ENCODE data around the gene AKR7A2. TPM values are rescaled to one million over a fixed set of nuclear protein-coding genes. Genes with fewer than 3 reads are reported as not detected.

The AKR7A2 gene
- total RNA-seq, 1 donor from 2014 or later = 31.1 TPM

- intact Hi-C loops (cut with micrococcal nuclease) = loop anchor here (5.0 to 10.0 kb wide), 3 partner anchors 328 to 630 kb away; partner anchors contain the start of genes NBL1 and OTUD3
- Mint-ChIP-seq H3K4me3 (no peak overlapping the region), H3K36me3 (ENCODE audit: low read depth) (peaks cover 32% of the 10 kb centered on the region), H3K27ac (no peak overlapping the region), H3K27me3 (ENCODE audit: insufficient read depth) (no peaks in the 10 kb centered on the region), H3K9me3 (no peaks in the 10 kb centered on the region), H3K4me1 (ENCODE audit: low read depth) (peaks cover 32% of the 10 kb centered on the region)
- DNase-seq (ENCODE audit: low spot score) = no peak
Observed at GRCh38 chr1:19254416-19254815, 57.5 kb downstream of the AKR7A2 start.

Other genes with a start within 250 kb of the AKR7A2 start
- gene UBR4, start 101.9 kb downstream of the AKR7A2 start, total RNA-seq = 155 and 161 TPM in 2 replicates
- gene EMC1, start 60.6 kb downstream of the AKR7A2 start, total RNA-seq = 63.9 and 78.3 TPM in 2 replicates
- 134 and 137 TPM in 2 replicates for gene MRTO4, start 60.3 kb downstream of the AKR7A2 start, total RNA-seq
- gene AKR7A3, start 23.4 kb downstream of the AKR7A2 start, total RNA-seq = 1.2 and 1.7 TPM in 2 replicates
- 9.9 and 12.0 TPM in 2 replicates for gene SLC66A1, start 182 bp upstream of the AKR7A2 start, total RNA-seq
- gene CAPZB, start 173.4 kb upstream of the AKR7A2 start, total RNA-seq = 317 and 323 TPM in 2 replicates